GM18511 (cell line): ENCODE measurements around the gene ARID5B.

Experiments used
- ATAC-seq: cut with Tn5 transposase; IDR thresholded peaks from one replicate; pipeline ENCODE4 v1.9.1; 2021; ENCODE audit warnings: mild to moderate bottlenecking, moderate library complexity; ENCODE audit not compliant: unreplicated experiment

The ARID5B gene

DNA sequence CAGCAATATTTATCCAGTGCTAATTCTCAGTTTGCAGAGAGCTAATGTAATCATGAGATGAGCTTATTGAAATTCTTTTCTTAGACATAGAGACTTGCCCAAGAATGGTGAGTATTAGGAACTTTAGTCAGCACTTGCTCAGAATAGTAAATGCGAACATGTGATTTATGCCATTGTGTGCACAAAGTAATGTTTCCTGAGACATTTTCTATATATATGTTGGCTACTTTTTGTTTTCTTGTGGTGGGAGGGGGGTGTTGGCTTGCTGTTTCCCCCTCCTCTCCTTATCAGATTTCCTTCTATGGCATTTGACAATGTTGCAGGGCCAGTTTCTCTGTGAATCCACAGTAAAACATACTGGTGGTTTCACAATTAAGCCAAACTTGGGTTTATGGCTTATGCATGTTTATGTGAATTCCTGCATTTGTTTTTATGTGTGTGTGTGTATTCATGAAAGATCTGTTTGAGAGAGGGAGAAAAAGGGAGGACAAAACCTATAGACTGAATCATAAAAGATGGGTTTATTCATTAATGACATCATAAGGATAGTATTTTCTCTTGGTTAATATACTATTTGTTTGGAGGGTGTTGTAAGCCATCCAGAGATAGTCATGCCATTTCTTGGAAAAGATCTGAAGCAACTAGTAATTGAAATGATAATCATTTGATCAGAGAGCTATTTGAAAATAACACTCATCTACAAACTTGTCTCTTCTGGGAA lies 36.3 kb downstream of the ARID5B start:
- ATAC-seq, result no peak

DNA sequence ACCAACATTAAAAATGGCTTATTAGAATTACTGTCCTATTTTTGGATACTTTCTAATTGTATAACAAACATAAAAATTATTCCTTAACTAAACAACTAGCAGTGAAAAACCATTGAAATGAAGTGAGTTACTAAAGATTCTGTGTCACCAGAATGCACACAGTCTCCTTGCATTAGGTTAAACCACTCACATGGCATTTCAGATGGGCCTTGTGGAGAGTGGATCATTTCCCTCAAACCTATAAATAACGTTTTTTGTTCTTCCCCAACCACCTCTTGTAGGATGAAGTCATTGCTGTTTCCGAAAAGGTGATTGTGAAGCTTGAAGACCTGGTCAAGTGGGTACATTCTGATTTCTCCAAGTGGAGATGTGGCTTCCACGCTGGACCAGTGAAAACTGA lies 38.4 kb downstream of the ARID5B start:
- no peak for ATAC-seq

DNA sequence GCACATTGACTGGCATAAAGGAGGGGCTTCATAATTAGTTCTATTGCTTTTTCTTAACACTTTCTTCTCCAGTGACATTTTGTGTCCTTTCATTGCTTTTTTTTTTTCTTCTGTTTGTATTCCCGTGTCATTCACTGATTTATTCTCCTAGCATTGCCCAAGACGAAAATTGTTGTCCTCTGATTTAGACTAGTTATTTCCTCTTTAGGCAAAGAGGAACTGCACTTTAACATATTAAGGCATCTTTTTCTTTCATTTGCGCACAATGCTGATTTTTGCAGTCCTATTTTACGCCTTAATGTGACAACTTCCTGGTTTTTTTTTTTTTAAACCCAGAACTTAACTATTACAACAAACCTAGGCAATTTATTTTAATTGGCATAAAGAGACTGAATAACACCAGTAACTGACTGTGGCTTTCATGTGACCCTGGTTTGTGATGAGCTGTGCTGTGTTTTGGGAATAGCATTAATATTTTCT lies 39.7 kb downstream of the ARID5B start:
- ATAC-seq, result no peak

DNA sequence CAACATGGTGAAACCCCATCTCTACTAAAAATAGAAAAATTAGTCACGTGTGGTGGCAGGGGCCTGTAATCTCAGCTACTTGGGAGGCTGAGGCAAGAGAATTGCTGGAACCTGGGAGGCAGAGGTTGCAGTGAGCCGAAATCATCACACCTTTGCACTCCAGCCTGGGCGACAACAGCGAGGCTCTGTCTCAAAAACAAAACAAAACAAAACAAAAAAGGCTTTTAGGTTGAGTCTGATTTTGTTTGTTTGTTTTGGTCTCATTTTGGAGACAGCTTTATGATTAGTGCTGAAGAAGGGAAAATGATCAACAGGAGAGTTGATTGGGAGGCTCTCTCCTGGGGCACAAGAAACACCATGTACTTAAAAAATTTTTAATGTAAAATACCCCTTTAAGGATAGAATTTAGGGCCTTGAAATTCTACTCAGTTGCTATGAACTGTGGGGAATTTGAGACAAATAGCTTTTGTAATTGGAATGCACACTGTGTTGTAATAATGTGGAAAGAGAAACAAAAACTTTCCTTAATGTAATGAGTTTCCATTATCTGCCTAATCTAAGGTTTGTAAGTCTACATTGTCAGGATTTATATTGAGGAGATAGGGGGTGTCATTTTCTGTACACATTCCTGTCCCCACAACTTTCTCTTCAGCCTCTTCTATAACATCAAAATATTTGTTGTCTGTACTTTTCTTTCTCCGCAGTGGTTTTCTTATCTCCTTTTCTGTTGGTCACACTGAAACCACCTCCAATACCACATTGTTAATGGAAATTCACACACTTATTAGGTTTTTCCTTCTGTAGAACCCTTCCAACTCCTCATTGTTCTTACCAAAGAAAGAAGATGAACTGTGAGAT lies 41.3 kb downstream of the ARID5B start:
- ATAC-seq, result no peak

DNA sequence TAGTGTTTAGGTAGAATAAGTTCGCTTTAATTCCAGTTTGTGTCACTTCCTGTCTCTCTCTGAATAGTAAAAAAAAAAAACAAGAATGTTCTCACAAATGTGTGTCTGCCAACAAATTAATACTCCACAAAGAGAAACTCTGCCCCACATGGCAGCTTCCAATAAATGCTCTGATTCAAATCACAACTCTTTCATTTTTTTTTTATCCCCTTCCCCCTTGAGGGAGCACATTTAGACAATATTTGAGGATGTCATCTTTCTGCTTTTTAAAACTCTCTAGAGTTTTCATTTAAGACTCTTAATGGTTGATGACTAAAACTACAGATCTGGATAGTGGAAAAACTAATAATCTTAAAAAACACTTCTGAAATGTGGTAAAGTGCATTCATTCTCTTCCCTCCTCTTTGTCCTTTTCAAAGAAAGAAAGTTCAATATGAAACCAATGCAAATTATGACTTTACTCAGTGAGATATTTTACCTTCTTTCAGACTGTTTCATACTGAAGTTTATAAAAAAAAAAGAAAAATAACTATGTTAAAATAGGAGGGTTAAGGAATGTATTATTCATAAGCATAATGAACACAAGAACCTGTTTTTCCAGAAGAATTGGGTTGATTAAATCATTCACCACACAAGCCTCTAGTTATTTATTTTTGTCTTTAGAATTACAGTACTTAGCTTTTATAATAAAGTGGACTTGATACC lies 42.3 kb downstream of the ARID5B start:
- ATAC-seq, result peak; percentile 56

DNA sequence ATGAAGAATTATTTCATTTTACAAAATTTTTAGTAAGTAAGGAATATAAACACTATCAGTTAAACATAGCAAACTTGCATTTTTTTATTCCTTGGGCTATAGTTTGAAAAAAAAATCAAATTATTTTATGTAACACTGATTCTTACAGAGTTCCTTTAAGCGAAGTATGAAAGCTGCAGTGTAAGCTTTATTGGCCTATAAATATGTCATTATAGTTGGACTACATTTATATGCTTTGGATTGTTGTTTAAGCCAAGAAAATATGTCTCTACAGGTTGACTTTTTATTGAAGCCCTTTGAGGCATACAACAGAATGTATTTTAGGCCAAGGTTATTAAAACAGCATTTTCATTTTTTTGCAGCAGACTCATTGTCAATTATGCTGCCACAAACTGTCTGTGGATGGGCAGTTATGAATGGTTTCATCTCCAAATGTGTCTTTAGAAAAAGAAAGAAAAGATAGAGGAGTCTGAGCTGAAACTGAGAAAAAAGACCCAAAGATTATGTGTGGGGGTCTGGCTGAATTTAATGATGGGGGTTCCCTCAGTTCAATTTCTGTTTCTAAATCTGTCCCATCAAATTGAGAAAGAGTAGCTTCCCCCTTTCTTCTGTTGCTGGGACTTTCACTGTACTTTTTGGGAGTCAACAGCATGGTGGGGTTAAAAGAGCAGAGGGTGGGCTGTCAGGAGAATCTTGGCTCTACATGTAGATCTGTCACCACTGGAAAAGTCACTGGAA lies 43.1 kb downstream of the ARID5B start:
- no peak for ATAC-seq

DNA sequence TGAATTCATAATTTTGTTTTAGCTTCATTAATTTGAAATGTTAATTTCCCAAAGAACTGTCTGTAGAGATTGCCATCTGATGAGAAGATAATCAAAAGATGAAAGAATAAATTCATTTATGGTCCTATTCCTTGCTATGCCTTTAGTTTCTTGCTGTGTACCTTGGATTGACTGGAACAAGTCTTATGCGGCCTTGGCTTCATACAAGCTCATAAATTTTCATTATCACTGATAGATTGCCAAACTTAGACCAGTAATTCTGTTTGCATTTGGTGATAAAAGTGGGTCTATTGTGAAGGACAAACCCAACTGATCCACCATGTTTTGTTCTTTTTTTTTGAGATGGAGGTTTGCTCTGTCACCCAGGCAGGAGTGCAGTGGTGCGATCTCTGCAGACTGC lies 48.2 kb downstream of the ARID5B start:
- ATAC-seq, result no peak

DNA sequence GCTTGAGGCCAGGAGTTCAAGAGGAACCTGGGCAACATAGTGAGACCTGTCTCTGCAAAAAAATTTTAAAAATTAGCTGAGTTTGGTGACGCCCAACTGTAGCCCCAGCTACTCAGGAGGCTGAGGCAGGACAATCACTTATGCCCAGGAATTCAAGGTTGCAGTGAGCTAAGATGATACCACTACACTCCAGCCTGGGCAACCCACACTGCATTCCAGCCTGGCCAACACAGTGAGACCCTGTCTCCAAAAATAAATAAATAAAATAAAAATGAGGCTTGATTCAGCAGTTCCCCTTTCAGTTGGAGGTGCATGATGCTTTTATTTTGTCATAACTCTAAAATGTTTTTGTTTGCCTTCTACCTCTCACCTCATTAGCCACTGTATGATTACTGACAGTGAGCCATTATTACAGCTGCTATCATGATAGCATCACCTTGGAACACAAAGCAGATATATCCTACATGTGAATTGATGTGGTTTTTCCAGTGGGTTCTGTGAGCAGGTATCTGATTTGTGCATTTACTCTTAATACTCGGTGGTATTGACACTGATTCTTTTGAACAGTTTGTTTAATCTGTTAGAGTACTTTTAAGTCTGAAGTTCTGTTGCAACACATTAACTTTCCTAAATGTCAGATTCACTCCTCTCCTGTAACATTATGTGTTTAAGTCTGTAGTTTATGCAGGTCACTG lies 49.1 kb downstream of the ARID5B start:
- ATAC-seq, result no peak

DNA sequence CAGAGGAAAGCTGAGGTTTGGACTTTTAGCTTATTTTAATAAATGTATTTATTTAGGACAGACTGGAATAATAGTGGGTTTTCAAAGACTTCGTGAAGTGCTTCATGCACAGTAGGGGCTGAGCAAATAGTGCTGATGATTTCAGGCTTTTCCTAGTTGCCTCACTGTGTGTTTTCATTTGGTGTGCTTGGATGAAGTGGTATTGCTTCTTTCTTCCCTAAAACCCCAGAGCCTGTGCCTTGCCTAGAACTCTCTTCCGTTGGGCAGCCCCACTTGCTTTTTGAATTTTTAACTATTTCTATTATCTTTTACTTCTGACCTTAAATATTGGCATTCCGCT lies 49.6 kb downstream of the ARID5B start:
- no peak for ATAC-seq

DNA sequence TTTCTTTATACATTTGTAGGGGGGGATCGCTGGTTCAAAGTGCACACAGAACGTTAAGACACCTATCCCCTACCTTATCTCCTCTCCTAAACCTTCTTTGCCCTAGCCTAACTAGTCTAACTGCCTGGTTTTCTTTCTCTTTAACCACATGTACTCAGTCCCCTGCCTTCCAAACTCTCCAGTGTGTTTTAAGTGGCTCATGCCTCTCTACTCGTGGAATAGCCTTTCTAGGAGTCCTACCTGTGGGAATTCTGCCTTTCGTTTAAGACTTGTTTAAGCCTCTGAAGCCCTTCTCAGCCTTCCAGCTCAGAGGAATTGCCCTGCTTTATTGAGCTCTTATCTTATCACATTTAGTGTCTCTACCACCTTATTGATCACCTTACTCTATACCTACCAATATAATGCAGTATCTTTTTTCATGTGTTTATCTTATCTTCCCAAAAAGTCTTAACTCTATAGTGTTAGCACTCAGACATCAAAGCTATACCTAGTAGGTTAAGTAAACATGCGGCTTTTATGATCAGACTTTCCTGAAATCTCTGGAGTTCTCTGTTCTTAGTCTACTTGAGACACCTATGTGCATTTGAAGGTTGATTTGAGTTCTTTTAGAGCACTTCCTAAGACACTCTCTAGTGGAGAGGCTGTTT lies 50.7 kb downstream of the ARID5B start:
- ATAC-seq, result no peak

DNA sequence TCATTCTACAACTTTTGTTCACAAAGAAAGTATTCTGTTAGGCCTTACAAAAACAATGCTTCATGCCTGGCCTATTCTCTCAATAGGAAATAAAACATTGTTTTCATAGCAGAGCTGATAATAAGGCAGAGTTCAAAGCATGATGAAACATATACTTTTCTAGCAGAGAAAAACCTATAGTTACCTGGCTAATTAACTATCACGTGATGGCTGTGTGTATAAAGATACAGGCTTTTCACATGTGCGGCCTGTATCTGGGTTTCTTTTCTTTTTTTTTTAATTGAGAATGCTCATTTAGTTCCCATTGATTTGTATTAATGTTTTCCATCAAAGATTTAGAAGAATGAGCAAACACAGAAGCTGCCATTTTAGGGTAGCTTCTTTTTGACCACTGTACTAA lies 51.7 kb downstream of the ARID5B start:
- no peak for ATAC-seq

DNA sequence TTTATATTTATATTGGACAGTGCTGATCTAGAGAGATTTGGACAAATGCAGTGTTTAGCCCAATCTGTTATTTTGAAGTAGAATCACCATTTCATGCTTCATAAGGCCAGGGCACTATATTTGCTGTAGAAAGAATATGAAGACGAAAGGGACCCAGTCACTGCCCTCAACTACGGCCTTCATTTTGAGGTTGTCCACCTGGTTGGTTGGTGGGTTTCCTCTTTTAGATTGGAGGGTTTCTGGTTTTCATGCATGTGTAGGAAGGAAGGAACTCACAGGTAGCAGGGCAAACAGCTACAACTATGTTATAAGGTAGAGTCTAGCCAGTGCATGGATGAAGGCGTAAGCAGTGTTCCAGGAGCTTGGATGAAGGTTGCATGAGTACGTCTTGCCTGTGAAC lies 56.3 kb downstream of the ARID5B start:
- ATAC-seq, result no peak

DNA sequence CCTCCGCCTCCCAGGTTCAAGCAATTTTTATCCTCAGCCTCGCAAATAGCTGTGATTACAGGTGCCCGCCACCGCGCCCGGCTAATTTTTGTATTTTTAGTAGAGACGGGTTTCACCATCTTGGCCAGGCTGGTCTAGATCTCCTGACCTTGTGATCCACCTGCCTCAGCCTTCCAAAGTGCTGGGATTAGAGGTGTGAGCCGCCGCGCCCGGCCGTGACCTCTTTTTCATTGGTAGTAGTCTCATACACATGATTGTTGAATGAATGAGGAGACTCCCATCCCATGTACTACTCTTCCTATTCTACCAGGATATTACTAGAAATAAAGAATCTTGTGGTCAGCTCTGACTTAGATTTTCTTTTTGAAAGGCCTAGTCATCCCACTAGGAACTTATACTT lies 56.8 kb downstream of the ARID5B start:
- ATAC-seq, result no peak

DNA sequence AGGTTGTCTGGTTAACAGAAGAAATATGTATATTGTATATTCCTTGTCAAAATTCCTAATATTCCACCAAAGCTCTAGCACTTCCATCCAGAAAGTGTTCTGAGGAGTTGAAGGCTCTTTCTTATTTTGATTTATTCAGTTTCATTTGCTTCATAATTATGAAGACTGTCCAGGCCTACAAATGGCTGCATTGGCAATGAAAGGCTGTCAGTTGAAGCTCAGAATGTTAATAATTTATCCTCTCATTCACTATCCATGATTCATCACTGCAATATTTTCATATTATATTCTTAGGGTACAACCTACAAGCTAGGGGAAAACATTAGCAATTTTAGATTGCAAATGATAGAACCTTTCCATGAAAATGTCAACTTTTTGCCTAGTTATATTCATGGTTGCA lies 57.3 kb downstream of the ARID5B start:
- no peak for ATAC-seq

DNA sequence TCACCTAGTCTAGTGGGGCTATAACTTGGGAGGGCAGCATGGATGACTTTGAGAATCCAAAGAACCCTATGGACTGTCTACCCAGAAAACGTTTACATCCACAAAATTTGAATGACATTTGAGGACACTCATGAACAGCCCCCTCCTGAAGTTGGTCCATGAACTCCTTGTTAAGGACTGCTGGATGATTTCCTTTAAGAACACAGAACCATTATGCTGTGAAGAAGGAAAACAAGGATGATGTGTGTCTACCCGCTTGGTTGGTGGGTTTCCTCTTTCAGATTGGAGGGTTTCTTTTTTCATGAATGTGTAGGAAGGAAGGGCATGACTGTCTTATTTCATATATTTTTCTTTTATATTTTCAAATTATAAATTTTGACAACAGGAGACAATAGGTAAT lies 58.3 kb downstream of the ARID5B start:
- ATAC-seq, result no peak

DNA sequence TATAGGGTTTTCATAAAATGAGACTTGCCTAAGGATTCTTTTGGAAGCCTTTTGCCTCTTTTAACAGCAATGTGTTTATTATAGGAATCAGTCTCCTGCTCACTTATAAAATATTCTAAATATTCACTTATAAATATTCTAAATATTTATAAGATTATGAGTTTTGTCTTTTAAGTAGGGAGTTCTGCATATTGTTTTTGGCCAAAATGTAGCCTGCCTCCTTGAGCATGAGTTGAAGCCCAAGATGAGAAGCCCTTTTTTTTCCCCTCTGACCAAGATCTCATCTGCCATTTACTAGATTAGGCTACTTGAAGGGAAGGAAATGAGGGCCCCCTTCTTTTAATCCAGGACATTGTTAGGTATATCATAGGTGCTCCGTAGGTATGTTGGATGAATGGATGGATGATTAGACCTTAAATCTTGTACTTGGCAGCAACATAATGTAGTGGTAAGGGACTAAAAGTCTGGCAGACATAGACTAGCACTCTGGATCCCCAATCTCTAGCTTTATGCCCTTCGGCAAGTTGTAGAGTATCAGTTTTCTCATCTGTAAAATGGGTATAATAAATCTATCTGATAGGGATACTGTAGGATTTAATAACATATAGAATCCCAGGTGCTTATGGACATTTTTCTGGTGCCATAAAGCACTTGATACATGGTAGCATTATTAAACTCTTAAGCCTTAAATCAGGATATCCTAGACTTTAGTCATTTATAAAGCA lies 59.1 kb downstream of the ARID5B start:
- no peak for ATAC-seq

DNA sequence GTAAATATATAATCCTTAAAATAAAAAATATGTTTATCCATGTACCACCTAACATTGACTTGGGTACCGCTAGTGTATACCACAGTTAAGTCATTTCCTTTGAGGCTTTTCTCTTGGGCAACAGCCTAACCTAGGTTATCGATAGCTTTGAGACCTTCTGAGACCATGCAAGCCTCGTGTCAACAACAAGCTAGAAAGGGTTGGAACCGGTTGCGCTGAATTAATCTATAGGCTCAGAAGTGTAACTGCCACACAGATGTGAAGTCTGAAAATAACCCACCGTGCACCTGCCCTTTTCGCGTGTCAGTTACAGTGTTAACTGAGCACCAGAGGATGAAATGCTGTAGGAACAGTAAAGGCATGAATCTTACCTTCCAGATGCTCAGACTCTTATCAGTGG lies 59.8 kb downstream of the ARID5B start:
- peak; percentile 71 for ATAC-seq

DNA sequence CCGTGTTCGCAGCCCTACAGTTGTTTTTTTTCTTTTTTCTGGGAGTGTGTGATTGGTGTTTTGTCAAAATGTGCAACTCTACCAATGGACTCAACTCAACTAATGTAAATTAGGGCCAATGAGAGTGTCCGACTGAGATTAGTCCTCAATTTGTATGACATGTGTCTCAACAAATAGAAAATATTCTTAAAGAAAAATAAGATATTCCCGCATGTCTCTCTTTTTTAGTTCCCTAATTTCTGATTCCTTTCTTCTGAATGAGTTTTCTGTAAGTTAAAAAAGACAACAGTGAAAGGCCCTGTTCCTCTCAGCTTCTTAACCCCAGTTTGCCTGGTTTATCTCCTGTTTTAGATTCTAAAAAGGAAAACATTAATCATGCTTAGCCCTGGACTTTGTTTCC lies 61.5 kb downstream of the ARID5B start:
- ATAC-seq, result no peak

DNA sequence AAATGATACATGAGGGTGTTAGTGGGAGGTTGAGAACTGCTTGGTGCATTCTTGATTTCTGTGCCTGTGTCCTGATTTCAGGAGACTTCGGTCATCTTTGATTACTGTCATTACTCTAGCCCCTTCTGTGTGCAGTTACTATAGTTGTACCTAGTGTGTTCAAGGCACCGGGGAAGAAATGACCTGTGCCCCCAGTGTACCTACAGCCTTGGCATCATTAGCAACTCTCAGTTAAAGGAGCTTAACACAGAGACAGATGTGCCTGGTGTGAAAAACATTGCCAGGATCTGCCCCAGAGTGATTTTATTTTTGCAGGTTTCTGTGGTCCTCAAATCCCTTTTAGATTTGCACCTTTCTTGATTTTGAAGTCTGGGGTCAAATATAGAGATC lies 62.2 kb downstream of the ARID5B start:
- no peak for ATAC-seq
